BE2C (cell line): ENCODE results near the gene MAPK9.

ENCODE experiments used
- DNase-seq: peaks from one replicate; pipeline ENCODE4 v3.0.0-alpha.2; 2020
- H3K27me3 ChIP-seq: fragments of 250-450 bp; sonication (Bioruptor Pico); 2 replicates; pipeline ENCODE4 v1.5.1; 2020; ENCODE audit warnings: mild to moderate bottlenecking
- H3K36me3 ChIP-seq: fragments of 250-450 bp; sonication (Bioruptor Pico); 2 replicates; pipeline ENCODE4 v1.5.1; 2020; ENCODE audit warnings: mild to moderate bottlenecking
- H3K4me1 ChIP-seq: fragments of 250-450 bp; sonication (Bioruptor Pico); 2 replicates; pipeline ENCODE4 v1.5.1; 2020
- H3K4me3 ChIP-seq: 2 replicates; pipeline ENCODE4 v1.5.1; 2011; ENCODE audit warnings: low read depth, low read length
- H3K9me3 ChIP-seq: fragments of 250-450 bp; sonication (Bioruptor Pico); 2 replicates; pipeline ENCODE4 v1.5.1; 2020
- CTCF ChIP-seq: IDR thresholded peaks from 2 replicates; pipeline ENCODE4 v1.5.1; 2012; ENCODE audit warnings: mild to moderate bottlenecking, low read depth, low read length

The MAPK9 gene

GRCh38 chr5:180251141-180251540 is 40.7 kb downstream of the MAPK9 start:
- H3K9me3 ChIP-seq: peaks cover 14% of the 10 kb centered on the region
- peaks cover 46% of the 10 kb centered on the region for H3K36me3 ChIP-seq
- TF ChIP-seq CTCF: peak; percentile 15; the same call in 1 of the 2 replicates
- H3K4me3 ChIP-seq: no peak overlapping the region
- H3K27me3 ChIP-seq: no peaks in the 10 kb centered on the region; the same call in 1 of the 2 replicates
- peak; percentile 36 for DNase-seq
- H3K4me1 ChIP-seq: no peaks in the 10 kb centered on the region

GRCh38 chr5:180250329-180250728 is 41.6 kb downstream of the MAPK9 start:
- TF ChIP-seq CTCF: no peak
- Histone ChIP-seq H3K36me3 (peaks cover 46% of the 10 kb centered on the region), H3K4me3 (no peak overlapping the region), H3K27me3 (no peaks in the 10 kb centered on the region; the same call in 1 of the 2 replicates), H3K4me1 (no peaks in the 10 kb centered on the region), H3K9me3 (peaks cover 14% of the 10 kb centered on the region)
- no peak for DNase-seq

- Histone ChIP-seq H3K27me3 (no peaks in the 10 kb centered on the region), H3K9me3 (no peaks in the 10 kb centered on the region), H3K4me1 (no peaks in the 10 kb centered on the region), H3K36me3 (peaks cover 45% of the 10 kb centered on the region), H3K4me3 (no peak overlapping the region)
- TF ChIP-seq CTCF: no peak
- DNase-seq: no peak
Measured at GRCh38 chr5:180241600-180241999, 50.3 kb downstream of the MAPK9 start.

GRCh38 chr5:180238631-180239030 is 53.3 kb downstream of the MAPK9 start:
- Histone ChIP-seq H3K4me3 (no peak overlapping the region), H3K4me1 (no peaks in the 10 kb centered on the region), H3K27me3 (no peaks in the 10 kb centered on the region), H3K9me3 (no peaks in the 10 kb centered on the region), H3K36me3 (peaks cover 52% of the 10 kb centered on the region)
- no peak for TF ChIP-seq CTCF
- DNase-seq: no peak

- no peak for TF ChIP-seq CTCF
- Histone ChIP-seq H3K4me1 (no peaks in the 10 kb centered on the region), H3K4me3 (no peak overlapping the region), H3K27me3 (no peaks in the 10 kb centered on the region), H3K36me3 (peaks cover 34% of the 10 kb centered on the region), H3K9me3 (no peaks in the 10 kb centered on the region)
- DNase-seq: no peak
Measured at GRCh38 chr5:180235846-180236245, 56.0 kb downstream of the MAPK9 start.

GRCh38 chr5:180235077-180235476 is 56.8 kb downstream of the MAPK9 start:
- no peak overlapping the region for H3K4me3 ChIP-seq
- peaks cover 28% of the 10 kb centered on the region for H3K36me3 ChIP-seq
- H3K4me1 ChIP-seq: no peaks in the 10 kb centered on the region
- no peaks in the 10 kb centered on the region for H3K9me3 ChIP-seq
- DNase-seq: no peak
- TF ChIP-seq CTCF: no peak
- no peaks in the 10 kb centered on the region for H3K27me3 ChIP-seq
